GM18508 (cell line): Measurements from ENCODE around the gene MPC1.
"Not testable (repeated sequence)": the region's sequence is repeated elsewhere in the genome, so short reads cannot be mapped to it uniquely, and the experiment has no call there.

Experiments used
- ATAC-seq: cut with Tn5 transposase; IDR thresholded peaks from one replicate; pipeline ENCODE4 v1.9.1; 2021; ENCODE audit warnings: moderate number of reproducible peaks; ENCODE audit not compliant: insufficient read depth, unreplicated experiment

MPC1 gene

GRCh38 chr6:166408936-166409755, 26.4 kb upstream of the MPC1 start:
- ATAC-seq = no peak

- ATAC-seq = no peak
Observed at GRCh38 chr6:166406197-166406596, 23.5 kb upstream of the MPC1 start.

- ATAC-seq = no peak
Observed at GRCh38 chr6:166405386-166405785, 22.6 kb upstream of the MPC1 start.

GRCh38 chr6:166402582-166403277, 20.0 kb upstream of the MPC1 start:
- no peak for ATAC-seq

- ATAC-seq = not testable (repeated sequence)
Observed at GRCh38 chr6:166400649-166401250, 18.0 kb upstream of the MPC1 start.

GRCh38 chr6:166400181-166400580, 17.4 kb upstream of the MPC1 start:
- no peak for ATAC-seq

- no peak for ATAC-seq
Observed at GRCh38 chr6:166398348-166398747, 15.6 kb upstream of the MPC1 start.

- ATAC-seq = no peak
Observed at GRCh38 chr6:166397849-166398248, 15.1 kb upstream of the MPC1 start.

GRCh38 chr6:166395778-166396177, 13.0 kb upstream of the MPC1 start:
- ATAC-seq = no peak

GRCh38 chr6:166395351-166395750, 12.6 kb upstream of the MPC1 start:
- no peak for ATAC-seq

- ATAC-seq = no peak
Observed at GRCh38 chr6:166394036-166394892, 11.5 kb upstream of the MPC1 start.

- no peak for ATAC-seq
Observed at GRCh38 chr6:166393535-166393823, 10.7 kb upstream of the MPC1 start.

- not testable (repeated sequence) for ATAC-seq
Observed at GRCh38 chr6:166392755-166393534, 10.2 kb upstream of the MPC1 start.

GRCh38 chr6:166389119-166389518, 6.4 kb upstream of the MPC1 start:
- no peak for ATAC-seq

- no peak for ATAC-seq
Observed at GRCh38 chr6:166388290-166389004, 5.7 kb upstream of the MPC1 start.

- ATAC-seq = no peak
Observed at GRCh38 chr6:166387642-166388289, 5.0 kb upstream of the MPC1 start.

- not testable (repeated sequence) for ATAC-seq
Observed at GRCh38 chr6:166387098-166387497, 4.4 kb upstream of the MPC1 start.

- ATAC-seq = no peak
Observed at GRCh38 chr6:166386111-166386510, 3.4 kb upstream of the MPC1 start.
